SKM-1 (cell line): Measurements from ENCODE around the gene INSM1.

Experiments used
- DNase-seq: peaks from one replicate; lab custom pipeline; 2025; ENCODE audit not compliant: unreplicated experiment; lab: John Stamatoyannopoulos, UW

Gene INSM1

DNA sequence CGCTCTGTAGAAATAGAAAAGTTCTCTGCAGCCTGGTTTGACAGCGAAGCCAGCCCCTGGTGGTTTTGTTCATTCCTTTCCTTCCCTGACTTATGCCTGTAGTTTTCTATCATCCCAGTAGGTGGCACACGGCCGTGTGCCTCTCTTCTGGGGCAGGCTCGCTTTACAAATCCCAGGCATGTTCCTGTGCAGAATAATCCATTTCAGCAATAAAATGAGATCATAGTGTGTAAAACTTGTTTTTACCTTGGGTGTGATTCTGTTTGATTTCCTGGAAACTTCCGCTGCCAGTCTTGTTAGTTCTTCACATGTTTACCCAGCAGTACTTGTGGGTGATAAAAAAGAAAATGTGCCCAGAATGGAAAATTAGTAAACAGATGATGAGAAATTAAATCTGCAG, 7.4 kb upstream of the INSM1 start:
- DNase-seq = no peak

GRCh38 chr20:20362774-20363433, 5.0 kb upstream of the INSM1 start:
- DNase-seq = no peak

GRCh38 chr20:20363434-20363798, 4.5 kb upstream of the INSM1 start:
- no peak for DNase-seq

DNA sequence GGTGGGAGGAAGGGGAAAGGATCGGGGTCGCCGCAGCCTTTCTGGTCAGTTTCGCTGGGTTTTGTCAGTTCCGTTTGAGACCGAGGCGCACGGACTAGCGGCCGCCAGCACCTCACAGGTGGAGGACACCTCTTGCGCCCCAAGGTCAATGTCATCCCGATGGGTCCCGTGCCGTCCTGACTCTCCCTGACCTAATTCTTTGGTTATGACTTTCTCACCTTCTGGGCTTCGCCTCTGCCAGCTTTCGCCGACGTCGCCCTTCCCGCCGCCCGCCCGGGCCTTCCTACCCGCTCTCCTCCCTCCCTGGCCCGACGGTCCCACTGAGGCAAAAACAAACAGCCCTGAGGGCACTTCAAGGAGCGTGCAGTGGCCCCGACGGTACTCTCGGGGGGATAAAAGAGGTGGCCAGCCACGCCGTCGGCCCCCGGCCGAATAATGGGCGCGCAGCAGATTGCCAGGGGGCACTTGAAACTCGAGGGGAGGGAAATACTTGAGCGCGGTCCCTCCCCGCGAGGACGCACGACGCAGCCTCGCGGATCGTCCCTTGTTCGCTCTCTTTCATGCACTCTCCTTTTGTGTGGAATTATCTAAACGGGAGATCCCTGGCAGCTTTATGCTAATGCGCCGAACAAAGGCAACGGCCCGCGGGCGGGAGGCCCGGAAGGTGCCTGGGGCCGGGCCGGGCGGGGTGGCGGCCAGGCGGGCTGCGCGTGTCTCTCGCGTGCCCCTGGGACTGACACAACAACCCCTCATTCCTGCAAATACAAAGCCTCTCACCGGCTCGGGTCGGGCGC, 3.9 kb upstream of the INSM1 start:
- DNase-seq = no peak

DNA sequence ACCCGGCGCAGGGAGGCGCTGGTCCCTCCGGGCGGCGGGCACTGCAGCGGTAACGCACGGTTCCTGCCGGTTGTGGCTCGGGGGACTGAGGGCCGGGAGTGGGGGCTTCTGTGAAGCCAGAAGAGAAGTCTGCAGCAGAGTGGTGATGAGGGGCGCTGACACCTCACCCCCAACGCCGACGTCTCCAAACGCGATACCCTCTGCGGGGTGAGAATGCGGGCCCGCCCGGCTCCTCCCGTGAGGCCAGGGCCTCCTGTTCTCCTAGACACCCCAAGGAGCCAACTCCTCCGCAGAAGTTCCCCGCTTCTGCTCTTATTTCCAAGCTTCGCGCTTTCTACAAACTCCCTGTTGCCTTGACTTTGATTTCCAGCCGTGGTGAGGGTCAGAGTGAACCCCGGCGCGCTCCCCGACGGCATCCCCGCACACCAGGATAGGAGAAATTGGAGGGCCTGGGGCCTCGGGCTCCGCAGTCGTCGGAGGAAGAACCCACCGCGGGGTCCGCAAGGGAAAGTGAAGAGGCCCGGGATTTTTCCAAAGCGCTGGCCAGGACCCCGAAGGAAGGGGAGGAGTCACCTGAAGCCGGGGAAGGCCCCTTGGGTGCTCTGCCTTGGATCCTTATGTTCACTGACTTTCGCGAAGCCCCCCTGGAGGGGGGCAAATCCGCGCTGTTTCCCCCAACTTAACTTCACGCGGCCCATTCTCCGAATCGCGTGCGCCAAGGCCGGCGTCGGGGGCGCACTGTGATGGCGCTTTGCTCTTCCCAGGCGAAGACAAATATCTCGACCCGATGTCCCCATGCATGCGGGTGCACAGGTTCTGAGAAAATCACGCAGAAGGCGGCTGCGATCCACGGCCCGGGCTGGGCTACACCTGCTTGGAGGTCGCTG, 3.1 kb upstream of the INSM1 start:
- DNase-seq = no peak

DNA sequence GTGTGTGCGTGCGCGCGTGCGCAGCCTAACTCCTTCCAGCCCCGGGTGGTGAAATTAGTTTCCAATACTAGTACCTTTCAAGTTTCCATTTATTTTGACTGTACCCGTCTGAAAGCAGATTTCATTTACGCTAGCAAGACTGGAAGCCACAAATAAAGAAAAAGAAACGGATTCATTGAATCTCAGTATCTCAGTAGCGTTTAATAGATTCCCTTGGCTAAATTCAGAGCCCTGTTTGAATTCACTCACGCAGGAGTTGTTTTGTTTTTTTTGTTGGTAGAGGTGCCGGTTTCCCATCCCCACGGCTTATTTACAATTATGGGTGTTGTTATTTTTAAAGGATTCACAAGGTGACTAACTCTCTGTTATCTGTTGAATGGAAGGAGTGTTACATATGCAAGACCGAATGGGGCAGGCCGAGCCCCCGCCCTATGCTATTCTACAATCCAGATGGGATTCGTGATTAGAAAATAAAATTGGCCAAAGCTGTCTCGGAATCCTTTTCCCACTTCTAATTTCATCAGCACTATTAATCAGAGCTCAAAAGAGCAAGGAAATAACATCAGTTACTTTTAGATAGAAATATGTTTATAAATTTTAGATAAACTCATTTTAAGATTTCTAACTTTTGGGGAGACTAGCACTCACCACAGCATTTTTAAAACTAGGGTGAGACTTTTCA, 2.3 kb upstream of the INSM1 start:
- no peak for DNase-seq

- DNase-seq = no peak
Measured at GRCh38 chr20:20366551-20366875, 1.4 kb upstream of the INSM1 start.

DNA sequence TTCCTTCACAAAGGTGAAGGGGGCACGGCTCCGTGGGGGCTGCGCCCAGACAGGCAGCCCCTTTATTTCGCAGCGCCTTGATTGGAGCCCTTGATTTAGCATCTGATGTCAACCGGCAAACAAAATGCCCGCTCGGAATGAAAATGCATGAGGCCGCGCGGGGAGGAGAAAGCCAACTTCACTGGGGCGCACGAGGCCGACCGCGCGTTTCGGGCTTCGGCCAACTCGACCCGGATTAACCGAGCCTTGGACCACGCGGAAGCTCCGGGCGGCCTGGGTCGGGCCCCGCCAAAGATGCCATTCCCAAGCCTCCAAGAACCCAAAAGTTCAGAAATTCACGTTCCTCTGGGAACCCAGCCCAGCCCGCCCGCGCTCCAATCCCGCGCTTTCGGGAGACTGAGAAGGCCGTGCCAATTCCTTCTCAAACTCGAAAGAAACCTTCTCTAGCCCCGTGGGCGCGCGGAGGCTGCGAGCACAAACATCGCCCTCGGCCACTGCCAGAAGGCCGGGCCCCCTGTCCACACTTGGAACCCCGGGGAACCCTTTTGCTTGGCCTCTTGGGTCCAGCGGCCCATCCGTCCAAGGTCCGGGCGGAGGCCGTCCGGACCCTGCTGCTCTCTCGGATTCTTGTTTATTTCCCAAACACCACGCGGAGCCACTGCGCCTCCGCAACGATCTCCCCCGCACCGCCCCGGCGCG, 879 bp upstream of the INSM1 start:
- no peak for DNase-seq

GRCh38 chr20:20368418-20369249, 730 bp downstream of the INSM1 start:
- DNase-seq = no peak

GRCh38 chr20:20369250-20370093, 1.6 kb downstream of the INSM1 start:
- DNase-seq = no peak

GRCh38 chr20:20370094-20370575, 2.2 kb downstream of the INSM1 start:
- DNase-seq = no peak

- DNase-seq = no peak
Measured at GRCh38 chr20:20371083-20371482, 3.2 kb downstream of the INSM1 start.

GRCh38 chr20:20371681-20372080, 3.8 kb downstream of the INSM1 start:
- no peak for DNase-seq

DNA sequence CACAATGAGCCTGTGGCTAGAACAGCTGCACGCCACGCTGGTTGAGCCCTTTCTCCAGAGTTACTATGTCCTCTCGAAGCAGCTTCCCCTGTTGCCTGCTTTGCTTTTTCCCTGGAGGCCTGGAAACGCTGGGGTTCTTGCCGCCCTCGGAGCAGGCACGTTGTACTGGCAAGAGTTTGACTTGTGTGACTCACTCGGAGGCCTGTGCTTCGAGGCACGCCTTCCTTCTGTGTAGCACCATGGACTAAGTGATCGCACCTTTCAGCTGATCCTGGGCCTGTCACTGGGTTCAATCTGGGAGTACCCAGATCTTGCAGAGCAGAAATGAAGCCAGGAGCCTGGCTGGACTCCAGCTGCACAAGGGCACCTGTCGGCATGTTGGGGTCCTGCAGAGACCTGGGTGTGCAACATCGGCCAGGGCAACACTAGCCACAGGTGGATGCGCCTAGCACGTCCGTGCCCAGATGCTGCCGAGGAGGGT, 5.2 kb downstream of the INSM1 start:
- DNase-seq = no peak

- no peak for DNase-seq
Measured at GRCh38 chr20:20375862-20376261, 8.0 kb downstream of the INSM1 start.

DNA sequence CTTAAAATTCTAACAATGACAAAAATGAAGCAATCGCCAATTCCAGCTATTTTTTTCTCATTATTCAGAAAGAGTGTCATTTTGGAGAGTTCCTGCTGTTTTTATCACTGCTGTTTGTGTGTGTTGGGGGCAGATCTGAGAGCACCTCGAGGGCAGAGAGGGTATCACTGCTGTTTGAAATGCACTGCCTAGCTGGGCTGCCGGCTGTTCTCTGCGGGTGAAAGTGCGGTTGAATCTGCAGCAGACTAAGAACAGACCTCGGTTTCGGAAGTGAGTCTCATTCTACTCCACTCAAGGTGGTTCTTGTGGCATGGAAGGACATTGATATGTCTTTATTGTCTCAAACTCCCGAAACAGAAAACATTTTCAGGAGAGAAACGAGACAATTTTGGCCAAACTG, 18.3 kb downstream of the INSM1 start:
- DNase-seq = no peak

GRCh38 chr20:20390393-20390792, 22.5 kb downstream of the INSM1 start:
- no peak for DNase-seq

GRCh38 chr20:20391115-20391514, 23.2 kb downstream of the INSM1 start:
- DNase-seq = no peak

DNA sequence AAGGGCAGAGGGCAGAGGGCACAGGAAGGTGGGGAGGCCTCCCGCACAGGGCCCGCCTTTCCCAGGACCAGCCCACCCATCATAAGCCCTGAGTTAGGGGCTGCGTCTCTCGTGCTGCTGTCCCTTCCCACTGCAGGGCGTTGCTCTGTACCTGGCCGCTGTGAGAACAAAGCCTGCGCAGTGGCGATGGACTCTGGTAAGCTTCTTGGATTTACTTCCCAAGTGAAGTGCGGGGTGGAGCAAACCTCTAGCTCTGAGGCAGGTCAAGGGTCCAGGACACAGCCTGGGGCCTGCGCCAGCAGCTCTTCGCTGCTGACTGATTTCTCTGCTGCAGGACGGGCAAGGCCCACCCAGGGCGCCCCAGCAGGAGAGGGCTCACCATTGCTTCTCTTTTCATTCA, 23.9 kb downstream of the INSM1 start:
- no peak for DNase-seq
